ENCODE measurements around the gene MAPK10. TPM values are rescaled to one million over a fixed set of nuclear protein-coding genes. Genes with fewer than 3 reads are reported as not detected.

Gene MAPK10
- total RNA-seq, 4 donors from 2014 or later, result 4.1 to 50.0 (median 9.4) TPM

- TF ChIP-seq CTCF (IDR thresholded peaks at IDR 0.05), result no peak
- TF ChIP-seq POLR2AphosphoS5 (IDR thresholded peaks at IDR 0.05), result no peak
- no peak for TF ChIP-seq POLR2A (IDR thresholded peaks at IDR 0.05)
- TF ChIP-seq EP300 (IDR thresholded peaks at IDR 0.05; ENCODE audit: low read depth), result no peak
- intact Hi-C loops (cut with DNase I; ENCODE audit: low total_unique reads) (loop anchor here (10.0 kb wide), 1 partner anchor 226 kb away; no protein-coding TSS in a partner anchor), in situ Hi-C loops (cut with MboI; ENCODE audit: low pct_ligation_motif_present in 1 of 4, low pct_unique_long_range_greater_than_20kb in 1 of 4, low sequenced_read_pairs in 3 of 4) (no loop called here)
- 65 to 78% methylated on average over 3 of the region's 3 CpGs for WGBS, 2 donors (ENCODE audit: low coverage in 1 of 2)
- Histone ChIP-seq H3K27me3 (no peaks in the 10 kb centered on the region), H3K4me1 (no peaks in the 10 kb centered on the region), H3K36me3 (no peaks in the 10 kb centered on the region), H3K9me3 (no peaks in the 10 kb centered on the region), H3K4me3 (no peak overlapping the region), H3K27ac (no peak overlapping the region)
- DNase-seq, result no peak
Observed at GRCh38 chr4:86151196-86151595, 208.7 kb downstream of the MAPK10 start.

DNA sequence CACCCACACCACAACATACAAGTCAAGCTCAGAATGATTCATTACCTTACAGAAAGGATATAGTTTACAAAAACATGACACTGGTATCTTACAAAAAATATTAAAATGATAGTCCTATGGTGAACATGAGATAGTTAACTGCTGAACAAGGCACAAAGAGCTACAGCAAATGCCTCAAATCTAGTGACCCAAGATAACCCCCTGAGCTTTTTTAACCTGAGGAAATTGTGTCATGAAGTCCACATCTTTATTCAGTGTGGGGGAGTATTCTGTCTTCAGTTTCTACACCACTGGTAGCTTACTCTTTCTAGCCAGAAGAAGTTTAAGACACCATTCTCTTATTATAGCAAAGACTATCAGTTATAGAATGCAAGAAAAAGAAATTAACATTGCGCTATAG, 218.7 kb downstream of the MAPK10 start:
- Histone ChIP-seq H3K4me3 (no peak overlapping the region), H3K27me3 (no peaks in the 10 kb centered on the region), H3K36me3 (no peaks in the 10 kb centered on the region), H3K27ac (no peak overlapping the region), H3K9me3 (no peaks in the 10 kb centered on the region), H3K4me1 (no peaks in the 10 kb centered on the region)
- TF ChIP-seq POLR2AphosphoS5 (IDR thresholded peaks at IDR 0.05) (no peak), CTCF (IDR thresholded peaks at IDR 0.05) (no peak), EP300 (IDR thresholded peaks at IDR 0.05; ENCODE audit: low read depth) (no peak), POLR2A (IDR thresholded peaks at IDR 0.05) (no peak)
- WGBS, 2 donors (ENCODE audit: low coverage in 1 of 2), result 87 to 100% methylated on average over 1 of the region's 1 CpG
- in situ Hi-C loops (cut with MboI; ENCODE audit: low pct_ligation_motif_present in 1 of 4, low pct_unique_long_range_greater_than_20kb in 1 of 4, low sequenced_read_pairs in 3 of 4) (no loop called here), intact Hi-C loops (cut with DNase I; ENCODE audit: low total_unique reads) (no loop called here)
- no peak for DNase-seq

GRCh38 chr4:86132468-86132867, 227.4 kb downstream of the MAPK10 start:
- Histone ChIP-seq H3K4me1 (no peaks in the 10 kb centered on the region), H3K9me3 (no peaks in the 10 kb centered on the region), H3K27ac (no peak overlapping the region), H3K27me3 (no peaks in the 10 kb centered on the region), H3K36me3 (no peaks in the 10 kb centered on the region), H3K4me3 (no peak overlapping the region)
- DNase-seq, result no peak
- intact Hi-C loops (cut with DNase I; ENCODE audit: low total_unique reads), result no loop called here
- WGBS, 2 donors (ENCODE audit: low coverage in 1 of 2), result 83 to 91% methylated on average over 1 to 4 of the region's 4 CpGs
- in situ Hi-C loops (cut with MboI; ENCODE audit: low pct_ligation_motif_present in 1 of 4, low pct_unique_long_range_greater_than_20kb in 1 of 4, low sequenced_read_pairs in 3 of 4), result no loop called here
- no peak for TF ChIP-seq POLR2A (IDR thresholded peaks at IDR 0.05)
- no peak for TF ChIP-seq CTCF (IDR thresholded peaks at IDR 0.05)
- TF ChIP-seq POLR2AphosphoS5 (IDR thresholded peaks at IDR 0.05), result no peak
- no peak for TF ChIP-seq EP300 (IDR thresholded peaks at IDR 0.05; ENCODE audit: low read depth)

GRCh38 chr4:86131456-86131855, 228.4 kb downstream of the MAPK10 start:
- Histone ChIP-seq H3K9me3 (no peaks in the 10 kb centered on the region), H3K27me3 (no peaks in the 10 kb centered on the region), H3K4me1 (no peaks in the 10 kb centered on the region), H3K27ac (no peak overlapping the region), H3K36me3 (no peaks in the 10 kb centered on the region), H3K4me3 (no peak overlapping the region)
- in situ Hi-C loops (cut with MboI; ENCODE audit: low pct_ligation_motif_present in 1 of 4, low pct_unique_long_range_greater_than_20kb in 1 of 4, low sequenced_read_pairs in 3 of 4), result no loop called here
- no peak for DNase-seq
- intact Hi-C loops (cut with DNase I; ENCODE audit: low total_unique reads), result no loop called here
- WGBS, 2 donors (ENCODE audit: low coverage in 1 of 2), result 63 to 77% methylated on average over 2 of the region's 2 CpGs
- TF ChIP-seq CTCF (IDR thresholded peaks at IDR 0.05) (no peak), POLR2AphosphoS5 (IDR thresholded peaks at IDR 0.05) (no peak), EP300 (IDR thresholded peaks at IDR 0.05; ENCODE audit: low read depth) (no peak), POLR2A (IDR thresholded peaks at IDR 0.05) (no peak)
